Naive thymus-derived CD4-positive, alpha-beta T cell (primary cell): ENCODE data around the gene SRRM4. TPM values are rescaled to one million over a fixed set of nuclear protein-coding genes. Genes with fewer than 3 reads are reported as not detected.

Source experiments
- ATAC-seq: fragments of 150-1000 bp; cut with Tn5 transposase; 2 replicates; pipeline ENCODE4 v1.10.0; 2021; ENCODE audit warnings: mild to moderate bottlenecking, moderate library complexity
- CTCF ChIA-PET: fragments of 350-600 bp; sonication (Branson Sonifier 250); formaldehyde crosslinking; loops from one replicate; lab custom pipeline; 2021; ENCODE audit warnings: antibody characterized with exemption; lab: Charles Lee
- POLR2A ChIA-PET: fragments of 350-600 bp; sonication (Branson Sonifier 250); formaldehyde crosslinking; loops from one replicate; lab custom pipeline; 2021; ENCODE audit warnings: antibody characterized with exemption, inconsistent platforms; lab: Charles Lee
- DNase-seq, 9 donors: peaks; one replicate each; pipeline versions ENCODE4 v3.0.0 to v3.0.0-alpha.2; 2020 to 2022; ENCODE audit warnings: mixed read lengths in 1 of 9
- H3K27ac ChIP-seq: one replicate; pipeline ENCODE4 v1.7.0; 2013; ENCODE audit warnings: mild to moderate bottlenecking, low read depth, low read length, moderate library complexity
- H3K27me3 ChIP-seq, 2 donors: one replicate each; pipeline ENCODE4 v1.7.0; 2013; ENCODE audit warnings: low read length in 2 of 2, mild to moderate bottlenecking in 2 of 2, moderate library complexity in 2 of 2; ENCODE audit not compliant: control insufficient read depth in 2 of 2, insufficient read depth in 2 of 2
- H3K36me3 ChIP-seq, 3 experiments: 1 replicate in 2 of 3; 2 replicates in 1 of 3; pipeline ENCODE4 v1.7.0; 2013; ENCODE audit warnings: low read length in 3 of 3, mild to moderate bottlenecking in 3 of 3, moderate library complexity in 1 of 3; ENCODE audit not compliant: insufficient read depth in 3 of 3, control insufficient read depth in 2 of 3
- H3K4me1 ChIP-seq, 2 donors: one replicate each; pipeline ENCODE4 v1.7.0; 2013; ENCODE audit warnings: low read length in 2 of 2, mild to moderate bottlenecking in 2 of 2, moderate library complexity in 1 of 2; ENCODE audit not compliant: control insufficient read depth in 2 of 2, insufficient read depth in 2 of 2
- H3K4me3 ChIP-seq: 2 replicates; pipeline ENCODE4 v1.7.0; 2013; ENCODE audit warnings: mild to moderate bottlenecking, low read length
- H3K9me3 ChIP-seq, 3 experiments: 1 replicate in 2 of 3; 2 replicates in 1 of 3; pipeline ENCODE4 v1.7.0; 2013; ENCODE audit warnings: low read length in 3 of 3; ENCODE audit not compliant: control insufficient read depth in 2 of 3
- H3K27ac Mint-ChIP-seq, 9 donors: one replicate each; pipeline ENCODE4 v1.8.0; 2020 to 2022; ENCODE audit warnings: mixed read lengths in 9 of 9, mild to moderate bottlenecking in 8 of 9, moderate library complexity in 5 of 9, inconsistent platforms in 2 of 9
- H3K27me3 Mint-ChIP-seq, 5 donors: one replicate each; pipeline ENCODE4 v1.8.0; 2021 to 2022; ENCODE audit warnings: mixed read lengths in 5 of 5, mild to moderate bottlenecking in 1 of 5
- H3K36me3 Mint-ChIP-seq, 5 donors: one replicate each; pipeline ENCODE4 v1.8.0; 2020 to 2022; ENCODE audit warnings: mixed read lengths in 5 of 5, mild to moderate bottlenecking in 3 of 5, inconsistent platforms in 1 of 5
- H3K4me1 Mint-ChIP-seq, 7 donors: one replicate each; pipeline ENCODE4 v1.8.0; 2020 to 2022; ENCODE audit warnings: mixed read lengths in 7 of 7, mild to moderate bottlenecking in 3 of 7, inconsistent platforms in 1 of 7
- H3K4me3 Mint-ChIP-seq, 10 donors: one replicate each; pipeline ENCODE4 v1.8.0; 2020 to 2022; ENCODE audit warnings: mild to moderate bottlenecking in 10 of 10, mixed read lengths in 10 of 10, moderate library complexity in 6 of 10, inconsistent platforms in 2 of 10
- H3K9me3 Mint-ChIP-seq, 11 donors: one replicate each; pipeline ENCODE4 v1.8.0; 2020 to 2022; ENCODE audit warnings: mixed read lengths in 11 of 11, mild to moderate bottlenecking in 4 of 11, inconsistent platforms in 1 of 11, moderate library complexity in 1 of 11
- intact Hi-C, 2 donors: fragments of 100-400 bp; cut with micrococcal nuclease; formaldehyde crosslinking; loops; one replicate each; pipeline ENCODE4 v1.15.1; 2023
- polyA plus RNA-seq, 2 donors: library from polyadenylated mRNA; unstranded; fragments of 300-500 nt; fragmentation: Illumina TruSeq; gene quantifications; one replicate each; pipeline ENCODE4 v1.2.3, GENCODE V29; 2021
- total RNA-seq, 6 experiments: library from RNA in 5 of 6; stranded (reverse) in 5 of 6; gene quantifications; 1 replicate in 5 of 6; 2 replicates in 1 of 6; pipeline ENCODE4 v1.2.3 and lab custom pipeline; 2021 to 2026

Gene SRRM4
- total and polyA plus RNA-seq, 7 experiments from 2014 or later: not detected

DNA sequence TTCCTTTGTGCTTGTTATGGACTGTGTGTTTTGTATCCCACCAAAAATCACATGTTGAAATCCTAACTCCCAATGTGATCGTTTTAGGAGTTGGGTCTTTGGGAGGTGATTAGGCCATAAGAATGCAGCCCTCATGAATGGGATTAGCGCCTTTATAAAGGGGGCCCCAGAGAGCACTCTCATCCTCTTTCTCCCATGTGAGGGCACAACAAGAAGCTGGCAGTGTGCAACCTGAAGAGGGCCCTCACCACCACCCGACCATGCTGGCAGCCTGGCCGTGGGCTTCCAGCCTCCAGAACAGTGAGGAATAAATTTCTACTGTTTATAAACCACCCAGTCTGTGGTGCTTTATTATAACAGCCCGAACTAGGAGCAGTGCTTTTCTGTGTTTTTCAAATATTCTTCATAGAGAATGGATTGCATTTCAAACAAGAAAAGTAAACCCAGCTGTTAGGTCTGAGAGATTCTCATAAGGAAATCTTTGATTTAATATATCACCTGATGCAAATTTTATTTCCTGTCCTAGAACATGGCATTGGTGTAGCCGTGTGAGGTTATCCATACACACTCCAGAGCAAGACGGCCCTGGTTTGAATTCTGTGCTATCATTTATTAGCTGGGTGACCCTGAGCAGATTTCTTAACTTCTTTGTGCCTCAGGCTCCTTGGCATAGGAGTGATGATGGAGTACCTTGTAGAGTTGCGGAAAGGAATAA lies 225.2 kb downstream of the SRRM4 start:
- no peaks in the 10 kb centered on the region for H3K36me3 ChIP-seq
- Mint-ChIP-seq H3K4me3 (no peak overlapping the region), H3K27ac (no peak overlapping the region), H3K27me3 (peaks cover 0 to 16% (median 5%) of the 10 kb centered on the region in 5 donors), H3K36me3 (no peaks in the 10 kb centered on the region), H3K9me3 (peaks cover 0 to 9% (median 0%) of the 10 kb centered on the region in 11 donors), H3K4me1 (no peaks in the 10 kb centered on the region)
- H3K9me3 ChIP-seq: no peaks in the 10 kb centered on the region
- ChIA-PET CTCF (no interaction called here), POLR2A (no interaction called here)
- no peak for DNase-seq
- H3K4me1 ChIP-seq: no peaks in the 10 kb centered on the region
- ATAC-seq: no peak
- H3K27ac ChIP-seq: no peak overlapping the region
- no peak overlapping the region for H3K4me3 ChIP-seq
- H3K27me3 ChIP-seq: no peaks in the 10 kb centered on the region
- intact Hi-C loops: no loop called here

DNA sequence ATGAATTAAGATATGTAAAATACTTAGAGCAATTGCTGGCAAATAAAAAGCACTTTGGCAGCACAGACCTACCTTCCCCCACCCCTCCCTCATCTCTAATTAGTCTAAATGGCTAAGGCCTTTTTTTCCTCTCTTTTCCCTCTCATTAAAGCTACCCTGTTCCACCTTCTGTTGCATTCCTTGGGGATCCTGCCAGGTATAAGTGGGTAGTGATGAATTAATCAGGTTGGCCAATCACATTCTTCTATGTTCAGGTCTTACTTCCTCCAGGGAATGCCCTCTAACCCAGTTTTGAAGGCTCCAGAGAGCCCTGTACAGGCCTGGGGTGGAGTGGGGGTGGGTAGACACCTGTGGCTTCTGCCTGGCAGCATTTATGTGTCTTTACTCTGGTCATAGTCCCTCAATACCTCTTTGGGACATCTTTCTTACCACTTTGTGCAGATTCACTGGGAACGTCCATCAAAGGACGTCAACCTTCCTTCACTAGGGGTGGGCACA lies 225.8 kb downstream of the SRRM4 start:
- H3K36me3 Mint-ChIP-seq: no peaks in the 10 kb centered on the region
- intact Hi-C loops: no loop called here
- Histone ChIP-seq H3K36me3 (no peaks in the 10 kb centered on the region), H3K4me1 (no peaks in the 10 kb centered on the region), H3K27me3 (no peaks in the 10 kb centered on the region), H3K4me3 (no peak overlapping the region), H3K9me3 (no peaks in the 10 kb centered on the region), H3K27ac (no peak overlapping the region)
- no peak for DNase-seq
- H3K27ac Mint-ChIP-seq: no peak overlapping the region
- ChIA-PET CTCF (no interaction called here), POLR2A (no interaction called here)
- no peak overlapping the region for H3K4me3 Mint-ChIP-seq
- ATAC-seq: no peak
- no peaks in the 10 kb centered on the region for H3K4me1 Mint-ChIP-seq
- peaks cover 0 to 16% (median 5%) of the 10 kb centered on the region in 5 donors for H3K27me3 Mint-ChIP-seq
- H3K9me3 Mint-ChIP-seq: peaks cover 0 to 9% (median 0%) of the 10 kb centered on the region in 11 donors

DNA sequence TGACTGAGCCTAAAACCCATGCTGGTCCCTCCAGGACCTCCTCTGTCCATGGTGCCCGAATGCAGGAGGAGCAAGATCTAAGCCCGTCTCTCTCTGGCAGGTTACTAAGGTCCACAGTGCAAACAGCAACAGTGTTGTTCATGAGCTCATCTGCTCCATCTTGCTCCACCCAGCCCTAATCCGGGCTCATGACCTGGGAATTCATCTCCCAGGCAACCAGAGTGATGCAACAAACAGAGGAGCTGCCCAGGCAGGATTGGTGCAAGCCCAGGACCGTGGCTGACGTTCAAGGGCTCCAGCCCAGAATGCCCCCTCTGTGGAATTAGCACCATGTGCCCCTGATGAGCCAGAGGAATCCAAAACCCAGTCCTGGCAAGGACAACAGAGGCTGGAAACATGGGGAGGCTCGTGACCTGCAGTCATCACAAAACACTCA lies 227.3 kb downstream of the SRRM4 start:
- no peak for DNase-seq
- no peak for ATAC-seq
- Histone ChIP-seq H3K9me3 (no peaks in the 10 kb centered on the region), H3K4me3 (no peak overlapping the region), H3K36me3 (no peaks in the 10 kb centered on the region), H3K27ac (no peak overlapping the region), H3K27me3 (no peaks in the 10 kb centered on the region), H3K4me1 (no peaks in the 10 kb centered on the region)
- Mint-ChIP-seq H3K36me3 (no peaks in the 10 kb centered on the region), H3K27me3 (peaks cover 0 to 16% (median 5%) of the 10 kb centered on the region in 5 donors), H3K4me3 (no peak overlapping the region), H3K4me1 (no peaks in the 10 kb centered on the region), H3K27ac (no peak overlapping the region), H3K9me3 (peaks cover 0 to 9% (median 0%) of the 10 kb centered on the region in 11 donors)
- ChIA-PET POLR2A (no interaction called here), CTCF (interaction anchor here (0.6 kb wide), 1 partner anchor 50 kb away, joined by 4 read pairs; no protein-coding TSS in a partner anchor)
- intact Hi-C loops: no loop called here

DNA sequence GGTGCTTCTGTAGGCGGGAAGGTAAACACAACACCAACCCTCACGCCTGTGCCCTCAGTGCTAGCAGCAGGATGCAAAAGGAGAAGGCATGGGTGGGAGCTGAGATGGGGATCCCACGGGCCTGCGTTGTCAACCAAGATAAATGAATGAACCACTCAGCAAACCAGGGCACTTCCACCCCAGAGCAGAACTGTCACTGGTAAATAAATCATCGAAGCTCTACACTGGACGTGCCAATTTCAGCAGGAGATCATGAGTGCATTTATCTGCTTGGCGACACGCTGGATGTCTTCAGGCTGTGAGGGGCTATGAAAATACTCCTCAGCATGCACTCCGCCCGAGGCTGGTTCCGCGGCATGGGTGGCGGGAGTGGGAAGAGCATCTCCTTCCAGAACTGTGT lies 230.5 kb downstream of the SRRM4 start:
- Mint-ChIP-seq H3K9me3 (peaks cover 0 to 11% (median 0%) of the 10 kb centered on the region in 11 donors), H3K4me1 (no peaks in the 10 kb centered on the region), H3K27ac (no peak overlapping the region), H3K36me3 (no peaks in the 10 kb centered on the region), H3K27me3 (peaks cover 0 to 21% (median 5%) of the 10 kb centered on the region in 5 donors), H3K4me3 (no peak overlapping the region)
- intact Hi-C loops: no loop called here
- Histone ChIP-seq H3K9me3 (no peaks in the 10 kb centered on the region), H3K27ac (no peak overlapping the region), H3K36me3 (no peaks in the 10 kb centered on the region), H3K27me3 (no peaks in the 10 kb centered on the region), H3K4me1 (no peaks in the 10 kb centered on the region), H3K4me3 (no peak overlapping the region)
- ATAC-seq (no peak), DNase-seq (no peak)
- ChIA-PET POLR2A (no interaction called here), CTCF (no interaction called here)

Other genes with a start within 250 kb of the SRRM4 start
- gene HSPB8, start 197.4 kb downstream of the SRRM4 start, total RNA-seq: not detected
- not detected for gene HSPB8, start 197.4 kb downstream of the SRRM4 start, polyA plus RNA-seq